ENCODE results near the gene SEC14L3. TPM values are rescaled to one million over a fixed set of nuclear protein-coding genes. Genes with fewer than 3 reads are reported as not detected.

SEC14L3 gene
- total RNA-seq, 4 donors from 2014 or later, result not detected

GRCh38 chr22:30433227-30433626 is 38.6 kb downstream of the SEC14L3 start:
- H3K9me3 ChIP-seq, result no peaks in the 10 kb centered on the region
- in situ Hi-C loops (cut with MboI; ENCODE audit: low pct_ligation_motif_present in 1 of 4, low pct_unique_long_range_greater_than_20kb in 1 of 4, low sequenced_read_pairs in 3 of 4), result no loop called here
- intact Hi-C loops (cut with DNase I; ENCODE audit: low total_unique reads), result no loop called here
- peaks cover 0 to 2% (median 0%) of the 10 kb centered on the region in 4 donors for H3K4me1 ChIP-seq
- TF ChIP-seq CTCF (IDR thresholded peaks at IDR 0.05) (no peak), EP300 (IDR thresholded peaks at IDR 0.05; ENCODE audit: low read depth) (no peak), POLR2AphosphoS5 (IDR thresholded peaks at IDR 0.05) (no peak), POLR2A (IDR thresholded peaks at IDR 0.05) (no peak)
- H3K4me3 ChIP-seq, result no peak overlapping the region
- WGBS, 2 donors (ENCODE audit: low coverage in 1 of 2), result 80 to 84% methylated on average over 1 to 3 of the region's 3 CpGs
- no peaks in the 10 kb centered on the region for H3K27me3 ChIP-seq
- no peaks in the 10 kb centered on the region for H3K36me3 ChIP-seq
- H3K27ac ChIP-seq, result no peak overlapping the region
- no peak for DNase-seq

DNA sequence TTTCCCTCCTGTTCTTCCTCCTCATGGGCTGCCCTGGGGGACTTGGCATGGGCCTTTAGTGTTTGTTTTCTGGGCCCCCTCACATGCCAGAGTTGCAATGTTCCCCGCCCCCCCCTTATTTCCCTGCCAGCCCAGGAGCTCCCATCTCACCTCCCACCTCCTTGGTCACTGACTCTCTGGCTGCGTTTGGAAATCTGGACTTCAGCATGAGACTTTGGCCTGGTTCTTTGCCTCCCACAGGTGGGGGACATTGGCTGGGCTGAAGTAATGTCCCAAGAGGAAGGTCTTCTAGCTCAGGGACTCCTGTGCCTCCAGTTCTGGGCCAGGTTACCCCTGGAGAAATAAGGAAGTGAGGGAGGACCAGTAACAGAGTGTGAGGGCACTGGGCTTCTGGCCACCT is 39.3 kb downstream of the SEC14L3 start:
- intact Hi-C loops (cut with DNase I; ENCODE audit: low total_unique reads), result no loop called here
- DNase-seq, result no peak
- H3K27ac ChIP-seq, result no peak overlapping the region
- no peak for TF ChIP-seq EP300 (IDR thresholded peaks at IDR 0.05; ENCODE audit: low read depth)
- TF ChIP-seq POLR2A (IDR thresholded peaks at IDR 0.05), result no peak
- TF ChIP-seq CTCF (IDR thresholded peaks at IDR 0.05), result no peak
- TF ChIP-seq POLR2AphosphoS5 (IDR thresholded peaks at IDR 0.05), result no peak
- no peaks in the 10 kb centered on the region for H3K27me3 ChIP-seq
- no peaks in the 10 kb centered on the region for H3K9me3 ChIP-seq
- no peak overlapping the region for H3K4me3 ChIP-seq
- no peaks in the 10 kb centered on the region for H3K4me1 ChIP-seq
- in situ Hi-C loops (cut with MboI; ENCODE audit: low pct_ligation_motif_present in 1 of 4, low pct_unique_long_range_greater_than_20kb in 1 of 4, low sequenced_read_pairs in 3 of 4), result no loop called here
- H3K36me3 ChIP-seq, result no peaks in the 10 kb centered on the region
- WGBS, 2 donors (ENCODE audit: low coverage in 1 of 2), result 59% methylated on average over 2 of the region's 2 CpGs; no CpG with 5 or more reads in 1 of the 2 donors

DNA sequence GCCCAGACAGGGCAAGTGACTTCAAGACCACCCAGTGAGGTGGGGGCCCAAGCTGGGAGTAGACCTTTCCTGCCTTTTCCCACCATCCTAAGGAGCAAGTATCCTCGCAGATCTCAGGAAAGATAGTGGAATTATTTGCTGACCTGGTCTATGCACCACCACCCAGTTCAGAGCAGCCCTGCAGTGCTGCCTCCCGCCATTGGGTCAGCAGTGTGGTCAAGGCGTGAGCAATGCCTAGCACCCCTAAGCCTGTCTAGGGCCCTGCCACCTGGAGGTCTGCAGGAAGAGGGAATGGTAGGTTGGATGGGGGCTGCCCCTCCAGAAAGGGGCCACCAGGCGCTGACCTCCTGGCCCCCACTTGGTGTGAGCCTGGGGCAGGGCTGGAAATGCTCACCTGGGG is 39.7 kb downstream of the SEC14L3 start:
- H3K4me3 ChIP-seq, result no peak overlapping the region
- 95% methylated on average over 4 of the region's 4 CpGs; no CpG with 5 or more reads in 1 of the 2 donors for WGBS, 2 donors (ENCODE audit: low coverage in 1 of 2)
- DNase-seq, result no peak
- no peaks in the 10 kb centered on the region for H3K9me3 ChIP-seq
- no peaks in the 10 kb centered on the region for H3K27me3 ChIP-seq
- no peaks in the 10 kb centered on the region for H3K36me3 ChIP-seq
- in situ Hi-C loops (cut with MboI; ENCODE audit: low pct_ligation_motif_present in 1 of 4, low pct_unique_long_range_greater_than_20kb in 1 of 4, low sequenced_read_pairs in 3 of 4) (no loop called here), intact Hi-C loops (cut with DNase I; ENCODE audit: low total_unique reads) (no loop called here)
- H3K27ac ChIP-seq, result no peak overlapping the region
- TF ChIP-seq POLR2A (IDR thresholded peaks at IDR 0.05) (no peak), EP300 (IDR thresholded peaks at IDR 0.05; ENCODE audit: low read depth) (no peak), POLR2AphosphoS5 (IDR thresholded peaks at IDR 0.05) (no peak), CTCF (IDR thresholded peaks at IDR 0.05) (no peak)
- no peaks in the 10 kb centered on the region for H3K4me1 ChIP-seq

DNA sequence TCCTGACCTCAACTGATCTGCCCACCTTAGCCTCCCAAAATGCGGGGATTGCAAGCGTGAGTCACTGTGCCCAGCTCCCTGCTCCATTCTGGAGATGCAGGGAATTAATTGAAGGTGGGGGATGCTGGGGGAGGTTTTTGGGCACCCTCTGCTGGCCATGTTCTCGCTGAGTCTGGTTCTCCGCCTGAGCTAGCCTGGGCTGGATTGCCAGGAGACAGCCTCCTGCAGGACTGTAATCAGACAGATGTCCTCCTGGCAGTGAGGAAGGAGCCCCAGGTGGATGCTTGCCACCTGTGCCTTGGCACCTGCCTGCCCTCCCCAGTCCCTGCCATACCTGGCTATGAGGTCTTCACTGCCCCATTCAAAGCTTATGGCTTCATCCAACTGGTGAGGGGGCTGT is 40.9 kb downstream of the SEC14L3 start:
- H3K27me3 ChIP-seq, result no peaks in the 10 kb centered on the region
- H3K27ac ChIP-seq, result no peak overlapping the region
- H3K9me3 ChIP-seq, result no peaks in the 10 kb centered on the region
- no peaks in the 10 kb centered on the region for H3K36me3 ChIP-seq
- intact Hi-C loops (cut with DNase I; ENCODE audit: low total_unique reads), result no loop called here
- no peak overlapping the region for H3K4me3 ChIP-seq
- in situ Hi-C loops (cut with MboI; ENCODE audit: low pct_ligation_motif_present in 1 of 4, low pct_unique_long_range_greater_than_20kb in 1 of 4, low sequenced_read_pairs in 3 of 4), result no loop called here
- H3K4me1 ChIP-seq, result peaks cover 0 to 9% (median 4%) of the 10 kb centered on the region in 4 donors
- no peak for TF ChIP-seq POLR2AphosphoS5 (IDR thresholded peaks at IDR 0.05)
- WGBS, 2 donors (ENCODE audit: low coverage in 1 of 2), result 77% methylated on average over 4 of the region's 4 CpGs; no CpG with 5 or more reads in 1 of the 2 donors
- DNase-seq, result no peak

- H3K36me3 ChIP-seq, result no peaks in the 10 kb centered on the region
- WGBS, 2 donors (ENCODE audit: low coverage in 1 of 2), result 33 to 61% methylated on average over 4 of the region's 4 CpGs
- no peak overlapping the region for H3K27ac ChIP-seq
- H3K4me3 ChIP-seq, result no peak overlapping the region
- no peaks in the 10 kb centered on the region for H3K27me3 ChIP-seq
- H3K4me1 ChIP-seq, result peaks cover 2 to 15% (median 8%) of the 10 kb centered on the region in 4 donors
- TF ChIP-seq POLR2AphosphoS5 (IDR thresholded peaks at IDR 0.05) (no peak), POLR2A (IDR thresholded peaks at IDR 0.05) (no peak), EP300 (IDR thresholded peaks at IDR 0.05; ENCODE audit: low read depth) (no peak), CTCF (IDR thresholded peaks at IDR 0.05) (no peak)
- intact Hi-C loops (cut with DNase I; ENCODE audit: low total_unique reads) (no loop called here), in situ Hi-C loops (cut with MboI; ENCODE audit: low pct_ligation_motif_present in 1 of 4, low pct_unique_long_range_greater_than_20kb in 1 of 4, low sequenced_read_pairs in 3 of 4) (no loop called here)
- no peaks in the 10 kb centered on the region for H3K9me3 ChIP-seq
- DNase-seq, result no peak
Measured at GRCh38 chr22:30429887-30430286, 41.9 kb downstream of the SEC14L3 start.
